Stimulated activated CD4-positive, alpha-beta T cell treated with anti-CD3 and anti-CD28 coated beads, TNF-alpha, amount 100 ng/mL, for 1 hour (primary cell): ENCODE results near the gene TIGD6.
"Not testable (repeated sequence)": the region's sequence is repeated elsewhere in the genome, so short reads cannot be mapped to it uniquely, and the experiment has no call there.

Experiments
- DNase-seq, 3 donors: peaks; one replicate each; pipeline ENCODE4 v3.0.0-alpha.2; 2020; ENCODE audit warnings: low read depth in 3 of 3, low spot score in 1 of 3

The TIGD6 gene

GRCh38 chr5:149943177-149943949 lies 57.1 kb downstream of the TIGD6 start:
- DNase-seq, result not testable (repeated sequence)
